COLO668 (cell line): ENCODE data around the gene FRMPD3.
A peak's percentile ranks its signal among the peaks of the same experiment; 100 is the strongest.
"Not testable (repeated sequence)": the region's sequence is repeated elsewhere in the genome, so short reads cannot be mapped to it uniquely, and the experiment has no call there.

ENCODE experiments used
- DNase-seq: peaks from one replicate; lab custom pipeline; 2025; ENCODE audit not compliant: unreplicated experiment; lab: John Stamatoyannopoulos, UW

Gene FRMPD3

GRCh38 chrX:107448998-107449835 lies at the start of gene FRMPD3:
Gene FRMPD3, plus strand, starts transcription at chrX:107449652. Its CDS starts 76,937 bp downstream, at chrX:107526589.
- peak; percentile 42 for DNase-seq

GRCh38 chrX:107420571-107420970 lies 28.9 kb upstream of the FRMPD3 start:
- DNase-seq, result no peak

GRCh38 chrX:107421337-107421861 lies 28.1 kb upstream of the FRMPD3 start:
- DNase-seq, result no peak

GRCh38 chrX:107429090-107429489 lies 20.4 kb upstream of the FRMPD3 start:
- peak; percentile 22 for DNase-seq

- no peak for DNase-seq
Measured at GRCh38 chrX:107440187-107440586, 9.3 kb upstream of the FRMPD3 start.

GRCh38 chrX:107440692-107441091 lies 8.8 kb upstream of the FRMPD3 start:
- DNase-seq, result no peak

- DNase-seq, result peak; percentile 15
Measured at GRCh38 chrX:107442914-107443527, 6.4 kb upstream of the FRMPD3 start.

GRCh38 chrX:107445146-107445545 lies 4.3 kb upstream of the FRMPD3 start:
- DNase-seq, result no peak

- no peak for DNase-seq
Measured at GRCh38 chrX:107445631-107446030, 3.8 kb upstream of the FRMPD3 start.

GRCh38 chrX:107447642-107448041 lies 1.8 kb upstream of the FRMPD3 start:
- DNase-seq, result no peak

- DNase-seq, result no peak
Measured at GRCh38 chrX:107448625-107448997, 841 bp upstream of the FRMPD3 start.

GRCh38 chrX:107450823-107451509 lies 1.5 kb downstream of the FRMPD3 start:
- peak; percentile 5 for DNase-seq

GRCh38 chrX:107451731-107452130 lies 2.3 kb downstream of the FRMPD3 start:
- DNase-seq, result no peak

GRCh38 chrX:107452581-107452980 lies 3.1 kb downstream of the FRMPD3 start:
- DNase-seq, result no peak

GRCh38 chrX:107454302-107454701 lies 4.8 kb downstream of the FRMPD3 start:
- DNase-seq, result no peak

GRCh38 chrX:107457289-107457688 lies 7.8 kb downstream of the FRMPD3 start:
- no peak for DNase-seq

- DNase-seq, result no peak
Measured at GRCh38 chrX:107465932-107466620, 16.6 kb downstream of the FRMPD3 start.

- no peak for DNase-seq
Measured at GRCh38 chrX:107467271-107467670, 17.8 kb downstream of the FRMPD3 start.

- DNase-seq, result no peak
Measured at GRCh38 chrX:107470198-107470597, 20.7 kb downstream of the FRMPD3 start.

GRCh38 chrX:107470971-107471370 lies 21.5 kb downstream of the FRMPD3 start:
- no peak for DNase-seq

- not testable (repeated sequence) for DNase-seq
Measured at GRCh38 chrX:107471420-107471819, 22.0 kb downstream of the FRMPD3 start.
